Erythroblast (primary cell): ENCODE data around the gene CD320.

Experiments used
- GATA1 ChIP-seq: IDR thresholded peaks from 2 replicates; pipeline ENCODE4 v1.6.1; 2011; ENCODE audit warnings: low read depth, mild to moderate bottlenecking, control low read depth, low read length, moderate library complexity
- POLR2A ChIP-seq: IDR thresholded peaks from 2 replicates; pipeline ENCODE4 v1.6.1; 2011; ENCODE audit warnings: mild to moderate bottlenecking, low read length

DNA sequence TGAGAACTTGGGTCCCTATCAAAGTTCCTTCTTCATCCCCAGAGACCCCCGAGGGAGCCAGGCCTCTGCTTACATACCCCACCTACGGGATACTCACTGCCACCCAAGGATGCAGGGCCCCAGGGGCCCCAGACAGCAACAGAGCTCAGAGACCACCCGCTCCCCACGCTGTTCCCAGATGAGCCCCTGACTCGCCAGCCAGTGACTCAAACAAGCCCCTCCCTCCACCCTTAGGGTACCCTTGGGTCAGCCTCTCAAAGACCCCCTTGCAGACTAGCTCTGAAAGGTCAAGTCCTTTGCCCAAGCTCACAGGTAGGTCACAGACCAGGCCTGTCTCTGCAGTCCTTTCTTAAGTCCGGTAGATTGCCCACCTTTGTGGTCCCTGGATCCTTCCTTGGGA lies 45.7 kb downstream of the CD320 start:
- TF ChIP-seq POLR2A (no peak), GATA1 (no peak)
